ENCODE measurements around the gene ZKSCAN8. TPM values are rescaled to one million over a fixed set of nuclear protein-coding genes. Genes with fewer than 3 reads are reported as not detected.
"Not testable (repeated sequence)": the region's sequence is repeated elsewhere in the genome, so short reads cannot be mapped to it uniquely, and the experiment has no call there.

Gene ZKSCAN8
- polyA plus RNA-seq, 1 donor (not counting 4 experiments of a cell fraction or from before 2014, with no cell fraction given), result 6.4 TPM

DNA sequence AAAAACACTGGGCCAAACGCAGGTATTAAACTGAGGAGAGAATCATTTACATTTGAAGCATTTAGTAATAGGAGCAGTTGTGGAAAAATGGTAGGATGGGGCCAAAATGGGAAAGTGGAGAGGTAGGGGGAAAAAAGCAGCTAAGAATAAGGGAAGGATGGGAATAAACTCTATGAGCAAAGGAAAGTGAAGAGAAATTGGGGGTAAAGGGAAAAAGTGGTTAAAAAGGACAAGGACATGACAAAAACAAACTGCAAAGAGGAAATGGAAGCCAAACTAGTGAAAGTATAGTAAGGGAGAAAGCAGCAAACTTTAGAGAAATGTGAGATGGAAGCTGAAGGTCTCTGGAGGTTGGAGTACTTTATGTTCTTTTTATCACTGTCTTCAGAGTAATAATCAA is 23.5 kb upstream of the ZKSCAN8 start:
- TF ChIP-seq EZH2 (IDR thresholded peaks at IDR 0.05; ENCODE audit: low read length), result no peak
- TF ChIP-seq, protein P1, sequence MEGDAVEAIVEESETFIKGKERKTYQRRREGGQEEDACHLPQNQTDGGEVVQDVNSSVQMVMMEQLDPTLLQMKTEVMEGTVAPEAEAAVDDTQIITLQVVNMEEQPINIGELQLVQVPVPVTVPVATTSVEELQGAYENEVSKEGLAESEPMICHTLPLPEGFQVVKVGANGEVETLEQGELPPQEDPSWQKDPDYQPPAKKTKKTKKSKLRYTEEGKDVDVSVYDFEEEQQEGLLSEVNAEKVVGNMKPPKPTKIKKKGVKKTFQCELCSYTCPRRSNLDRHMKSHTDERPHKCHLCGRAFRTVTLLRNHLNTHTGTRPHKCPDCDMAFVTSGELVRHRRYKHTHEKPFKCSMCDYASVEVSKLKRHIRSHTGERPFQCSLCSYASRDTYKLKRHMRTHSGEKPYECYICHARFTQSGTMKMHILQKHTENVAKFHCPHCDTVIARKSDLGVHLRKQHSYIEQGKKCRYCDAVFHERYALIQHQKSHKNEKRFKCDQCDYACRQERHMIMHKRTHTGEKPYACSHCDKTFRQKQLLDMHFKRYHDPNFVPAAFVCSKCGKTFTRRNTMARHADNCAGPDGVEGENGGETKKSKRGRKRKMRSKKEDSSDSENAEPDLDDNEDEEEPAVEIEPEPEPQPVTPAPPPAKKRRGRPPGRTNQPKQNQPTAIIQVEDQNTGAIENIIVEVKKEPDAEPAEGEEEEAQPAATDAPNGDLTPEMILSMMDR (optimal IDR thresholded peaks at IDR 0.05 in 1 of 3, IDR thresholded peaks at IDR 0.05 in 1 of 3, conservative IDR thresholded peaks at IDR 0.05 in 1 of 3; ENCODE audit: extremely low read depth in 1 of 3, insufficient read depth in 2 of 3, low read length in 3 of 3), result no peak
- Histone ChIP-seq H3K27ac (ENCODE audit: control insufficient read depth, insufficient read depth, low read length) (no peak overlapping the region), H3K9ac (ENCODE audit: control insufficient read depth, extremely low read depth, insufficient read depth, low read length) (no peak overlapping the region), H3K79me2 (ENCODE audit: control insufficient read depth, insufficient read depth, low read length) (no peaks in the 10 kb centered on the region), H2AFZ (ENCODE audit: control insufficient read depth, low read length) (no peak overlapping the region), H4K20me1 (ENCODE audit: control insufficient read depth, extremely low read depth, insufficient read depth, low read length) (no peaks in the 10 kb centered on the region), H3K4me1 (ENCODE audit: control insufficient read depth, extremely low read depth, insufficient read depth, low read length) (no peaks in the 10 kb centered on the region), H3K4me3 (ENCODE audit: control insufficient read depth in 2 of 3, extremely low read depth in 1 of 3, insufficient read depth in 2 of 3, low read depth in 1 of 3, low read length in 3 of 3) (no peak overlapping the region), H3K27me3 (ENCODE audit: control insufficient read depth, extremely low read depth, insufficient read depth, low read length) (no peaks in the 10 kb centered on the region), H3K9me1 (ENCODE audit: control insufficient read depth, extremely low read depth, insufficient read depth, low read length) (no peaks in the 10 kb centered on the region), H3K4me2 (ENCODE audit: control insufficient read depth, extremely low read depth, insufficient read depth, low read depth, low read length) (no peak overlapping the region), H3K9me3 (ENCODE audit: control insufficient read depth, low read depth, low read length) (no peaks in the 10 kb centered on the region), H3K36me3 (ENCODE audit: control insufficient read depth in 2 of 2, extremely low read depth in 1 of 2, insufficient read depth in 2 of 2, low read length in 2 of 2) (peaks cover 4 to 9% of the 10 kb centered on the region in 2 experiments)
- DNase-seq (ENCODE audit: low read depth, low spot score), result no peak
- FAIRE-seq, result no peak
- dilution Hi-C loops (cut with MboI; ENCODE audit: extremely low pct_ligation_motif_present, low sequenced_read_pairs), result no loop called here

DNA sequence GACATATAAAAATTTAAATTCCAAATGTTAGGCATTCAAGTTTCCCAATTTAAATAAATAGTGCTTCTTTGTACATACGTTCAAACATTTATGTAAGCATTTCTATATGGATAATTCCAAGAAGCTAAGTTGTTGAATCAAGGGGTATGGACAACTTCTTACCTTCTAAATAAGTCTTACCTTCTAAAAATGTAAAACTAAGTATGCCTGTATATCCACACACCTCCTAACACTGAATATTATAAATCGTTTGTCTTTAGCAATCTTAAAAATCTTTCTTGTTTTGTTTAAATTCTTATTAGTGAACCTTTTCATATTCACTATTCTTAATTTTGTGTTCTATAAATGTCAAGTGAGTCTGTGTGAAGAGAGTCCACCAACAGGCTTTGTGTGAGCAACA is 19.8 kb upstream of the ZKSCAN8 start:
- TF ChIP-seq EZH2 (IDR thresholded peaks at IDR 0.05; ENCODE audit: low read length), result no peak
- TF ChIP-seq, protein P1 (optimal IDR thresholded peaks at IDR 0.05 in 1 of 3, IDR thresholded peaks at IDR 0.05 in 1 of 3, conservative IDR thresholded peaks at IDR 0.05 in 1 of 3; ENCODE audit: extremely low read depth in 1 of 3, insufficient read depth in 2 of 3, low read length in 3 of 3), result no peak
- peaks cover 0 to 6% of the 10 kb centered on the region in 2 experiments for H3K36me3 ChIP-seq (ENCODE audit: control insufficient read depth in 2 of 2, extremely low read depth in 1 of 2, insufficient read depth in 2 of 2, low read length in 2 of 2)

DNA sequence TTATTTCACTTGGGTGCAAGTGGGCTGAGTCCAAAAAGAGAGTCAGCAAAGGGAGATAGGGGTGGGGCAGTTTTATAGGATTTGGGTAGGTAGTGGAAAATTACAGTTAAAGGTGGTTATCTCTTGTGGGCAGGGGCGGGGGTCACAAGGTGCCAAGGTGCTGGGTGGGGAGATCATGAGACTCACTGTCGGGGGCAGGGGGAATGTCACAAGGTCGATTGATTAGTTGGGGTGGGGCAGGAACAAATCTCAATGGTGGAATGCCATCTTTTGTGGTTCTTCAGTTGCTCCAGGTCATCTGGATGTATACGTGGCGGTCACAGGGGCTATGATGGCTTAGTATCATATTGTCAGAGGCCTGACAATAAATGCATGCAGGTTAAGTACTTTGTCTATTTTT is 19.4 kb upstream of the ZKSCAN8 start:
- H3K27me3 ChIP-seq (ENCODE audit: control insufficient read depth, extremely low read depth, insufficient read depth, low read length); H3K9me3 ChIP-seq (ENCODE audit: control insufficient read depth, low read depth, low read length); H3K27ac ChIP-seq (ENCODE audit: control insufficient read depth, insufficient read depth, low read length); H3K9ac ChIP-seq (ENCODE audit: control insufficient read depth, extremely low read depth, insufficient read depth, low read length); dilution Hi-C loops (cut with MboI; ENCODE audit: extremely low pct_ligation_motif_present, low sequenced_read_pairs); H3K4me2 ChIP-seq (ENCODE audit: control insufficient read depth, extremely low read depth, insufficient read depth, low read depth, low read length); H3K4me3 ChIP-seq (ENCODE audit: control insufficient read depth in 2 of 3, extremely low read depth in 1 of 3, insufficient read depth in 2 of 3, low read depth in 1 of 3, low read length in 3 of 3); H3K9me1 ChIP-seq (ENCODE audit: control insufficient read depth, extremely low read depth, insufficient read depth, low read length); H4K20me1 ChIP-seq (ENCODE audit: control insufficient read depth, extremely low read depth, insufficient read depth, low read length); H3K79me2 ChIP-seq (ENCODE audit: control insufficient read depth, insufficient read depth, low read length); H3K36me3 ChIP-seq (ENCODE audit: control insufficient read depth in 2 of 2, extremely low read depth in 1 of 2, insufficient read depth in 2 of 2, low read length in 2 of 2); H2AFZ ChIP-seq (ENCODE audit: control insufficient read depth, low read length); DNase-seq (ENCODE audit: low read depth, low spot score); FAIRE-seq; H3K4me1 ChIP-seq (ENCODE audit: control insufficient read depth, extremely low read depth, insufficient read depth, low read length): not testable (repeated sequence)

More for the DNA sequence above, 19.8 kb upstream of the ZKSCAN8 start:
- Histone ChIP-seq H3K79me2 (ENCODE audit: control insufficient read depth, insufficient read depth, low read length) (no peaks in the 10 kb centered on the region), H4K20me1 (ENCODE audit: control insufficient read depth, extremely low read depth, insufficient read depth, low read length) (no peaks in the 10 kb centered on the region), H2AFZ (ENCODE audit: control insufficient read depth, low read length) (no peak overlapping the region), H3K4me1 (ENCODE audit: control insufficient read depth, extremely low read depth, insufficient read depth, low read length) (peaks cover 9% of the 10 kb centered on the region), H3K9me3 (ENCODE audit: control insufficient read depth, low read depth, low read length) (no peaks in the 10 kb centered on the region), H3K9me1 (ENCODE audit: control insufficient read depth, extremely low read depth, insufficient read depth, low read length) (no peaks in the 10 kb centered on the region), H3K4me3 (ENCODE audit: control insufficient read depth in 2 of 3, extremely low read depth in 1 of 3, insufficient read depth in 2 of 3, low read depth in 1 of 3, low read length in 3 of 3) (no peak overlapping the region), H3K27me3 (ENCODE audit: control insufficient read depth, extremely low read depth, insufficient read depth, low read length) (no peaks in the 10 kb centered on the region), H3K9ac (ENCODE audit: control insufficient read depth, extremely low read depth, insufficient read depth, low read length) (no peak overlapping the region), H3K27ac (ENCODE audit: control insufficient read depth, insufficient read depth, low read length) (no peak overlapping the region), H3K4me2 (ENCODE audit: control insufficient read depth, extremely low read depth, insufficient read depth, low read depth, low read length) (no peak overlapping the region)
- dilution Hi-C loops (cut with MboI; ENCODE audit: extremely low pct_ligation_motif_present, low sequenced_read_pairs), result no loop called here
- FAIRE-seq, result no peak
- no peak for DNase-seq (ENCODE audit: low read depth, low spot score)
